Mucosa of rectum (tissue), 2 donors: ENCODE data around the gene FAS.

Experiments
- H3K27ac ChIP-seq, 2 donors: one replicate each; pipeline ENCODE4 v1.7.0; 2013; ENCODE audit warnings: inconsistent platforms in 2 of 2, low read depth in 2 of 2, low read length in 2 of 2
- H3K27me3 ChIP-seq, 2 donors: one replicate each; pipeline ENCODE4 v1.7.0; 2013; ENCODE audit warnings: low read length in 2 of 2; ENCODE audit not compliant: control insufficient read depth in 2 of 2, insufficient read depth in 2 of 2
- H3K36me3 ChIP-seq, 2 donors: one replicate each; pipeline ENCODE4 v1.7.0; 2013; ENCODE audit warnings: low read length in 2 of 2; ENCODE audit not compliant: control insufficient read depth in 2 of 2, insufficient read depth in 2 of 2
- H3K4me1 ChIP-seq, 2 donors: one replicate each; pipeline ENCODE4 v1.7.0; 2013; ENCODE audit warnings: low read length in 2 of 2, mild to moderate bottlenecking in 1 of 2; ENCODE audit not compliant: control insufficient read depth in 2 of 2, insufficient read depth in 2 of 2
- H3K4me3 ChIP-seq, 2 donors: one replicate each; pipeline ENCODE4 v1.7.0; 2013; ENCODE audit warnings: low read length in 2 of 2
- H3K9ac ChIP-seq, 2 donors: one replicate each; pipeline ENCODE4 v1.7.0; 2013; ENCODE audit warnings: low read length in 2 of 2, low read depth in 1 of 2, mild to moderate bottlenecking in 1 of 2
- H3K9me3 ChIP-seq, 2 donors: one replicate each; pipeline ENCODE4 v1.7.0; 2013; ENCODE audit warnings: low read length in 2 of 2; ENCODE audit not compliant: control insufficient read depth in 2 of 2
- donor health status: healthy.
- donor health status: Normal muscosa, but diverticular disease.

The FAS gene

DNA sequence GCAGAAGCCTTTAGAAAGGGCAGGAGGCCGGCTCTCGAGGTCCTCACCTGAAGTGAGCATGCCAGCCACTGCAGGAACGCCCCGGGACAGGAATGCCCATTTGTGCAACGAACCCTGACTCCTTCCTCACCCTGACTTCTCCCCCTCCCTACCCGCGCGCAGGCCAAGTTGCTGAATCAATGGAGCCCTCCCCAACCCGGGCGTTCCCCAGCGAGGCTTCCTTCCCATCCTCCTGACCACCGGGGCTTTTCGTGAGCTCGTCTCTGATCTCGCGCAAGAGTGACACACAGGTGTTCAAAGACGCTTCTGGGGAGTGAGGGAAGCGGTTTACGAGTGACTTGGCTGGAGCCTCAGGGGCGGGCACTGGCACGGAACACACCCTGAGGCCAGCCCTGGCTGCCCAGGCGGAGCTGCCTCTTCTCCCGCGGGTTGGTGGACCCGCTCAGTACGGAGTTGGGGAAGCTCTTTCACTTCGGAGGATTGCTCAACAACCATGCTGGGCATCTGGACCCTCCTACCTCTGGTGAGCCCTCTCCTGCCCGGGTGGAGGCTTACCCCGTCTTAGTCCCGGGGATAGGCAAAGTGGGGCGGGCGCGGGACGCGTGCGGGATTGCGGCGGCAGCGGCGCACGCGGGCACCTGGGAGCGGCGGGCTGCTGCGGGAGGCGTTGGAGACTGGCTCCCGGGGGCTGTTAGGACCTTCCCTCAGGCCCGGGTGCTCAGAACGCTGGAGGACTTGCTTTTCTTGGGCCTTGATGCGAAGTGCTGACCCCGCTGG is at the start of gene FAS:
Gene FAS, plus strand, starts transcription at position 415 of the 777 bp plus-strand sequence. Its CDS starts 79 bp downstream, at position 494.
- H3K4me1 ChIP-seq, result peaks cover 21 to 31% of the 10 kb centered on the region in 2 donors
- H3K9me3 ChIP-seq, result no peaks in the 10 kb centered on the region
- H3K27me3 ChIP-seq, result no peaks in the 10 kb centered on the region
- H3K4me3 ChIP-seq, result peak within 1 kb of the TSS; percentile 78 to 98
- peak within 1 kb of the TSS; percentile 95 to 97 for H3K27ac ChIP-seq
- H3K9ac ChIP-seq, result peak within 1 kb of the TSS; percentile 93 to 97
- no peaks in the 10 kb centered on the region for H3K36me3 ChIP-seq

DNA sequence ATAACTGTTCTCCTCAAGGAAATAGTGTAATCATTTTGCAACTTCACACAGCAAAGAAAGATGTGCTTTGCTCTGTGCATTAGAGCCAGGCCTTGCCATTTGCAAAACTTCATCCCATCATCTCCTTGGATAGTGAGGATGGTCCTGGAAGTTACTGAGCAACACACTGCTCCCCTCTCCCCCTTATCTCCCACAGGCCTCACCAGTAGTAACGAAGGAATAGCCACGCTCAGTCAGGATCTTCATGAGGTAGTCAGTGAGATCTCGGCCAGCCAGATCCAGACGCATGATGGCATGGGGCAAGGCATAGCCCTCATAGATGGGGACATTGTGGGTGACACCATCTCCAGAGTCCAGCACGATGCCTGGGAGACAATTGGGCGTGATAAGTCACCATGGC is 49.6 kb upstream of the FAS start:
- no peaks in the 10 kb centered on the region for H3K9me3 ChIP-seq
- H3K4me3 ChIP-seq, result no peak overlapping the region
- no peaks in the 10 kb centered on the region for H3K4me1 ChIP-seq
- no peak overlapping the region for H3K9ac ChIP-seq
- peaks cover 26 to 36% of the 10 kb centered on the region in 2 donors for H3K36me3 ChIP-seq
- H3K27me3 ChIP-seq, result no peaks in the 10 kb centered on the region
- no peak overlapping the region for H3K27ac ChIP-seq

DNA sequence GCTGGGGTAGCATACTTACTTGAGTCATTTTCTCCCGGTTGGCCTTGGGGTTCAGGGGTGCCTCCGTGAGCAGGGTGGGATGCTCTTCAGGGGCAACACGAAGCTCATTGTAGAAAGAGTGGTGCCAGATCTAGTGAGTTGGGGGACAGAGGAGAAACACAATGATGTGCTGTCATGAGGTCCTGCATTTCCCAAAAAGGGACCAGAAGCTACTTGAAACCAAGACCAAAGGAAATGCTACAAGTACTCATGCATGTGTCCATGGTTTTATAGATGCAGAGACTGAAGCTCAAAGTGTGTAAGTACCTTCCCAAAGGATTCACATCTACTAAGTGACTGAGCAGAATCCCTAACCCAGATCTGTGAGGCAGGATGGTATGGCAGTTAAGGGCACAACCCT is 46.8 kb upstream of the FAS start:
- Histone ChIP-seq H3K9ac (no peak overlapping the region), H3K4me3 (no peak overlapping the region), H3K27me3 (no peaks in the 10 kb centered on the region), H3K36me3 (peaks cover 16 to 25% of the 10 kb centered on the region in 2 donors), H3K4me1 (no peaks in the 10 kb centered on the region), H3K27ac (no peak overlapping the region), H3K9me3 (no peaks in the 10 kb centered on the region)

DNA sequence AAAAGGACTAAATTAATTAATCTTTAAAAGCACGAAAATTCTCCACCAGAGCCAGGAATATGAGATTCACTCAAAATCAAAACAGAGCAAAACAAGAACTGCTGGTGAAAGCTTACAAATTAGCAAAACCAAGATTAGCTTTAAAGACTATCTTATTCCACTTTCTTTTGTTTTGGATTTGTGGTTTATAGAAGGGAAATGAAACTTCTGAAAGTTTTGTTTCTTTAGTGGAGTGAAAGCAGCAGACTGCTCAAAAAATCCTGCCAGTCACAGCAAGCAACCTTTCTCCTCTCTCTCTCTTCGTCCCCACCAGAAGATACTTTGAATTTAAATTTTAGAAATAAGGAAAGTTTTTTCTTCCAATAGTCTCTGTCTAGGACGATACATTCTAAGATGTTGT is 45.8 kb upstream of the FAS start:
- H3K27me3 ChIP-seq, result no peaks in the 10 kb centered on the region
- H3K4me1 ChIP-seq, result no peaks in the 10 kb centered on the region
- H3K9ac ChIP-seq, result no peak overlapping the region
- no peak overlapping the region for H3K4me3 ChIP-seq
- H3K36me3 ChIP-seq, result peaks cover 8 to 15% of the 10 kb centered on the region in 2 donors
- no peak overlapping the region for H3K27ac ChIP-seq
- H3K9me3 ChIP-seq, result no peaks in the 10 kb centered on the region

- Histone ChIP-seq H3K9me3 (no peaks in the 10 kb centered on the region), H3K27me3 (no peaks in the 10 kb centered on the region), H3K4me1 (peaks cover 0 to 5% of the 10 kb centered on the region in 2 donors), H3K4me3 (no peak overlapping the region), H3K36me3 (peaks cover 3 to 10% of the 10 kb centered on the region in 2 donors), H3K27ac (no peak overlapping the region), H3K9ac (no peak overlapping the region)
These were observed 44.4 kb upstream of the FAS start for GRCh38 chr10:88946200-88946599.

- Histone ChIP-seq H3K9ac (no peak overlapping the region), H3K4me1 (peaks cover 0 to 5% of the 10 kb centered on the region in 2 donors), H3K27ac (no peak overlapping the region), H3K4me3 (no peak overlapping the region), H3K36me3 (peaks cover 0 to 4% of the 10 kb centered on the region in 2 donors), H3K27me3 (no peaks in the 10 kb centered on the region), H3K9me3 (no peaks in the 10 kb centered on the region)
These were observed 43.5 kb upstream of the FAS start for GRCh38 chr10:88946965-88947590.

GRCh38 chr10:88949051-88949450 is 41.5 kb upstream of the FAS start:
- no peaks in the 10 kb centered on the region for H3K9me3 ChIP-seq
- no peak overlapping the region for H3K27ac ChIP-seq
- peak overlapping the region in 1 of 2 donors; percentile 28 for H3K4me3 ChIP-seq
- peak overlapping the region in 1 of 2 donors; percentile 42 for H3K9ac ChIP-seq
- peaks cover 0 to 4% of the 10 kb centered on the region in 2 donors for H3K36me3 ChIP-seq
- peaks cover 0 to 5% of the 10 kb centered on the region in 2 donors for H3K4me1 ChIP-seq
- no peaks in the 10 kb centered on the region for H3K27me3 ChIP-seq

GRCh38 chr10:88949912-88950837 is 40.4 kb upstream of the FAS start:
- H3K36me3 ChIP-seq, result peaks cover 0 to 4% of the 10 kb centered on the region in 2 donors
- H3K4me1 ChIP-seq, result peaks cover 0 to 5% of the 10 kb centered on the region in 2 donors
- peak overlapping the region in 1 of 2 donors; percentile 36 for H3K9ac ChIP-seq
- H3K27me3 ChIP-seq, result no peaks in the 10 kb centered on the region
- peak overlapping the region in 1 of 2 donors; percentile 46 for H3K4me3 ChIP-seq
- H3K9me3 ChIP-seq, result no peaks in the 10 kb centered on the region
- H3K27ac ChIP-seq, result peak overlapping the region; percentile 79 to 81

DNA sequence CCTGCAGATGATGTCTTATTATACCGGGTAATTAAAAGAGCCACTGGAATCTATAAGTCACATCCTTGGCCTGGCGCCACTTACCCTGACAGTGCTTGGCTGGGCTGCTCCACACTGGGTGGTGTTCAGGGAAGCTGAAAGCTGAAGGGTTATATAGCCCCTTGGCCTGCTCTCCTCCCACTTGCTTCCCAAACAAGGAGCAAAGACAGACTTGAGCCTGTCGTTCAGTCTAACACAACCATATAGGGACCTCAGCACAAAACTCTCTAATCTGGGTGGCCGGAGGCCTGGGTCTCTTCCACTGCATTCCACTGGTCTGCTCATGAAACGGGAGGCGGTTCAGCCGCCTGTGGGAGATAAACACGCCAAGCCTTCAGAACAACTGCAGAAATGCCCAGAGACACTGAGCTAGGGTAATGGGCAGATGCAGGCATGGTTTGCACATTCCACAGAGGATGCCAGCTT is 37.9 kb upstream of the FAS start, which contains the start of gene ACTA2:
Gene ACTA2, minus strand, starts transcription at position 127 of the 465 bp plus-strand sequence. CDS start 3,843 bp downstream, outside the sequence.
- Histone ChIP-seq H3K4me3 (peak within 1 kb of the TSS; percentile 11 to 46), H3K27ac (peak within 1 kb of the TSS; percentile 76 to 81), H3K4me1 (peaks cover 0 to 5% of the 10 kb centered on the region in 2 donors), H3K27me3 (no peaks in the 10 kb centered on the region), H3K9ac (peak within 1 kb of the TSS in 1 of 2 donors; percentile 54), H3K9me3 (no peaks in the 10 kb centered on the region), H3K36me3 (no peaks in the 10 kb centered on the region)
